ACHN (cell line): ENCODE results near the gene PARM1.

Source experiments
- DNase-seq: peaks from one replicate; pipeline ENCODE4 v3.0.0-alpha.2; 2015
- in situ Hi-C: cut with HindIII; loops from 2 replicates; pipeline ENCODE4 v1.10.0; 2017; ENCODE audit warnings: low sequenced_read_pairs, low pct_ligation_motif_present, low pct_unique_long_range_greater_than_20kb

PARM1 gene

GRCh38 chr4:74934016-74934831 lies 1.3 kb downstream of the PARM1 start:
- DNase-seq, result peak; percentile 14
- in situ Hi-C loops, result no loop called here

GRCh38 chr4:74934888-74935287 lies 2.0 kb downstream of the PARM1 start:
- in situ Hi-C loops, result no loop called here

GRCh38 chr4:74941123-74941522 lies 8.2 kb downstream of the PARM1 start:
- in situ Hi-C loops, result no loop called here
- no peak for DNase-seq

More at GRCh38 chr4:74934888-74935287, 2.0 kb downstream of the PARM1 start:
- DNase-seq, result no peak

- no peak for DNase-seq
- in situ Hi-C loops, result no loop called here
These were observed 9.5 kb downstream of the PARM1 start for GRCh38 chr4:74942251-74942917.

- in situ Hi-C loops, result no loop called here
- DNase-seq, result no peak
These were observed 10.0 kb downstream of the PARM1 start for GRCh38 chr4:74942918-74943253.

GRCh38 chr4:74944354-74944793 lies 11.5 kb downstream of the PARM1 start:
- DNase-seq, result no peak

GRCh38 chr4:74946196-74946595 lies 13.3 kb downstream of the PARM1 start:
- no peak for DNase-seq
- in situ Hi-C loops, result no loop called here

More at GRCh38 chr4:74944354-74944793, 11.5 kb downstream of the PARM1 start:
- in situ Hi-C loops, result no loop called here

- no peak for DNase-seq
- in situ Hi-C loops, result no loop called here
These were observed 14.9 kb downstream of the PARM1 start for GRCh38 chr4:74947798-74948197.

GRCh38 chr4:74948236-74948635 lies 15.3 kb downstream of the PARM1 start:
- peak; percentile 4 for DNase-seq
- in situ Hi-C loops, result no loop called here

GRCh38 chr4:74950200-74950599 lies 17.3 kb downstream of the PARM1 start:
- in situ Hi-C loops, result no loop called here
- no peak for DNase-seq

- DNase-seq, result no peak
- in situ Hi-C loops, result no loop called here
These were observed 18.0 kb downstream of the PARM1 start for GRCh38 chr4:74950882-74951281.

- in situ Hi-C loops, result no loop called here
- DNase-seq, result no peak
These were observed 20.7 kb downstream of the PARM1 start for GRCh38 chr4:74953647-74954046.

- no peak for DNase-seq
- in situ Hi-C loops, result no loop called here
These were observed 26.0 kb downstream of the PARM1 start for GRCh38 chr4:74958881-74959280.

GRCh38 chr4:74961230-74961629 lies 28.3 kb downstream of the PARM1 start:
- in situ Hi-C loops, result no loop called here
- DNase-seq, result no peak

- in situ Hi-C loops, result no loop called here
These were observed 29.7 kb downstream of the PARM1 start for GRCh38 chr4:74962584-74962983.

GRCh38 chr4:74964311-74964710 lies 31.4 kb downstream of the PARM1 start:
- in situ Hi-C loops, result no loop called here

More at GRCh38 chr4:74962584-74962983, 29.7 kb downstream of the PARM1 start:
- no peak for DNase-seq

GRCh38 chr4:74967324-74967723 lies 34.4 kb downstream of the PARM1 start:
- in situ Hi-C loops, result no loop called here
- DNase-seq, result no peak

More at GRCh38 chr4:74964311-74964710, 31.4 kb downstream of the PARM1 start:
- DNase-seq, result no peak

- DNase-seq, result no peak
These were observed 35.7 kb downstream of the PARM1 start for GRCh38 chr4:74968456-74969164.

More at GRCh38 chr4:74968456-74969164, 35.7 kb downstream of the PARM1 start:
- in situ Hi-C loops, result no loop called here
